AG04449 (cell line): ENCODE data around the gene ZNF107.

Experiments used
- CTCF ChIA-PET: fragments of 350-600 bp; formaldehyde crosslinking; extraction: SDS; loops from one replicate; lab custom pipeline; 2021; ENCODE audit warnings: antibody characterized with exemption; lab: Yijun Ruan, JAX
- POLR2A ChIA-PET: fragments of 400-600, 350-600 bp; formaldehyde crosslinking; extraction: SDS; loops from one replicate; lab custom pipeline; 2020; ENCODE audit warnings: antibody characterized with exemption, inconsistent platforms; lab: Yijun Ruan, JAX
- DNase-seq: peaks from one replicate; pipeline ENCODE4 v3.0.0-alpha.2; 2010; ENCODE audit warnings: low read depth, low spot score
- H3K4me3 ChIP-seq: 2 replicates; pipeline ENCODE4 v1.5.1; 2011; ENCODE audit warnings: low read depth, mild to moderate bottlenecking, control low read depth, low read length
- TF ChIP-seq, protein P1 (sequence below): IDR thresholded peaks from one replicate; pipeline ENCODE4 v1.5.1; 2011; ENCODE audit warnings: mild to moderate bottlenecking, moderate library complexity, low read length, control low read depth, inconsistent platforms; ENCODE audit not compliant: insufficient read depth; ENCODE audit errors: missing control alignments

The ZNF107 gene

GRCh38 chr7:64758151-64758550 lies 92.2 kb downstream of the ZNF107 start:
- ChIA-PET CTCF (no interaction called here), POLR2A (no interaction called here)
- TF ChIP-seq, protein P1, sequence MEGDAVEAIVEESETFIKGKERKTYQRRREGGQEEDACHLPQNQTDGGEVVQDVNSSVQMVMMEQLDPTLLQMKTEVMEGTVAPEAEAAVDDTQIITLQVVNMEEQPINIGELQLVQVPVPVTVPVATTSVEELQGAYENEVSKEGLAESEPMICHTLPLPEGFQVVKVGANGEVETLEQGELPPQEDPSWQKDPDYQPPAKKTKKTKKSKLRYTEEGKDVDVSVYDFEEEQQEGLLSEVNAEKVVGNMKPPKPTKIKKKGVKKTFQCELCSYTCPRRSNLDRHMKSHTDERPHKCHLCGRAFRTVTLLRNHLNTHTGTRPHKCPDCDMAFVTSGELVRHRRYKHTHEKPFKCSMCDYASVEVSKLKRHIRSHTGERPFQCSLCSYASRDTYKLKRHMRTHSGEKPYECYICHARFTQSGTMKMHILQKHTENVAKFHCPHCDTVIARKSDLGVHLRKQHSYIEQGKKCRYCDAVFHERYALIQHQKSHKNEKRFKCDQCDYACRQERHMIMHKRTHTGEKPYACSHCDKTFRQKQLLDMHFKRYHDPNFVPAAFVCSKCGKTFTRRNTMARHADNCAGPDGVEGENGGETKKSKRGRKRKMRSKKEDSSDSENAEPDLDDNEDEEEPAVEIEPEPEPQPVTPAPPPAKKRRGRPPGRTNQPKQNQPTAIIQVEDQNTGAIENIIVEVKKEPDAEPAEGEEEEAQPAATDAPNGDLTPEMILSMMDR: no peak
- DNase-seq: no peak
- H3K4me3 ChIP-seq: no peak overlapping the region
